ENCODE measurements around the gene IMPA2. TPM values are rescaled to one million over a fixed set of nuclear protein-coding genes. Genes with fewer than 3 reads are reported as not detected.

The IMPA2 gene
- total RNA-seq, 1 donor from 2014 or later: 10.9 TPM

GRCh38 chr18:12008181-12008767, 27.0 kb downstream of the IMPA2 start:
- H3K27ac Mint-ChIP-seq (ENCODE audit: unreplicated experiment): no peak overlapping the region
- no peaks in the 10 kb centered on the region for H3K36me3 Mint-ChIP-seq (ENCODE audit: low read depth)
- H3K4me1 Mint-ChIP-seq (ENCODE audit: low read depth): peaks cover 28% of the 10 kb centered on the region
- H3K27me3 Mint-ChIP-seq (ENCODE audit: low read depth): no peaks in the 10 kb centered on the region
- H3K4me3 Mint-ChIP-seq (ENCODE audit: unreplicated experiment): no peak overlapping the region
- H3K9me3 Mint-ChIP-seq (ENCODE audit: low read depth): no peaks in the 10 kb centered on the region
- DNase-seq (ENCODE audit: low spot score): peak; percentile 46
- no peak for TF ChIP-seq CTCF (IDR thresholded peaks at IDR 0.05)

GRCh38 chr18:12008842-12009580, 27.7 kb downstream of the IMPA2 start:
- H3K36me3 Mint-ChIP-seq (ENCODE audit: low read depth): no peaks in the 10 kb centered on the region
- no peak overlapping the region for H3K27ac Mint-ChIP-seq (ENCODE audit: unreplicated experiment)
- peak; percentile 62 for DNase-seq (ENCODE audit: low spot score)

GRCh38 chr18:12009581-12010140, 28.4 kb downstream of the IMPA2 start:
- DNase-seq (ENCODE audit: low spot score): peak; percentile 58
- no peaks in the 10 kb centered on the region for H3K36me3 Mint-ChIP-seq (ENCODE audit: low read depth)
- H3K4me1 Mint-ChIP-seq (ENCODE audit: low read depth): peaks cover 24% of the 10 kb centered on the region
- H3K9me3 Mint-ChIP-seq (ENCODE audit: low read depth): no peaks in the 10 kb centered on the region
- TF ChIP-seq CTCF (IDR thresholded peaks at IDR 0.05): no peak
- no peak overlapping the region for H3K4me3 Mint-ChIP-seq (ENCODE audit: unreplicated experiment)
- no peak overlapping the region for H3K27ac Mint-ChIP-seq (ENCODE audit: unreplicated experiment)
- no peaks in the 10 kb centered on the region for H3K27me3 Mint-ChIP-seq (ENCODE audit: low read depth)

More at GRCh38 chr18:12008842-12009580, 27.7 kb downstream of the IMPA2 start:
- Mint-ChIP-seq H3K27me3 (ENCODE audit: low read depth) (no peaks in the 10 kb centered on the region), H3K4me1 (ENCODE audit: low read depth) (peaks cover 25% of the 10 kb centered on the region), H3K4me3 (ENCODE audit: unreplicated experiment) (no peak overlapping the region), H3K9me3 (ENCODE audit: low read depth) (no peaks in the 10 kb centered on the region)
- TF ChIP-seq CTCF (IDR thresholded peaks at IDR 0.05): no peak

GRCh38 chr18:12010187-12010802, 29.0 kb downstream of the IMPA2 start:
- Mint-ChIP-seq H3K27ac (ENCODE audit: unreplicated experiment) (no peak overlapping the region), H3K27me3 (ENCODE audit: low read depth) (no peaks in the 10 kb centered on the region), H3K36me3 (ENCODE audit: low read depth) (no peaks in the 10 kb centered on the region), H3K4me3 (ENCODE audit: unreplicated experiment) (no peak overlapping the region), H3K4me1 (ENCODE audit: low read depth) (peaks cover 25% of the 10 kb centered on the region), H3K9me3 (ENCODE audit: low read depth) (no peaks in the 10 kb centered on the region)
- peak; percentile 37 for DNase-seq (ENCODE audit: low spot score)
- TF ChIP-seq CTCF (IDR thresholded peaks at IDR 0.05): no peak

Data from chondrocyte (in vitro differentiated cells).